Measurements from ENCODE around the gene LGI4. TPM values are rescaled to one million over a fixed set of nuclear protein-coding genes. Genes with fewer than 3 reads are reported as not detected.

LGI4 gene
- total RNA-seq, 1 donor from 2014 or later = 0.20 TPM

DNA sequence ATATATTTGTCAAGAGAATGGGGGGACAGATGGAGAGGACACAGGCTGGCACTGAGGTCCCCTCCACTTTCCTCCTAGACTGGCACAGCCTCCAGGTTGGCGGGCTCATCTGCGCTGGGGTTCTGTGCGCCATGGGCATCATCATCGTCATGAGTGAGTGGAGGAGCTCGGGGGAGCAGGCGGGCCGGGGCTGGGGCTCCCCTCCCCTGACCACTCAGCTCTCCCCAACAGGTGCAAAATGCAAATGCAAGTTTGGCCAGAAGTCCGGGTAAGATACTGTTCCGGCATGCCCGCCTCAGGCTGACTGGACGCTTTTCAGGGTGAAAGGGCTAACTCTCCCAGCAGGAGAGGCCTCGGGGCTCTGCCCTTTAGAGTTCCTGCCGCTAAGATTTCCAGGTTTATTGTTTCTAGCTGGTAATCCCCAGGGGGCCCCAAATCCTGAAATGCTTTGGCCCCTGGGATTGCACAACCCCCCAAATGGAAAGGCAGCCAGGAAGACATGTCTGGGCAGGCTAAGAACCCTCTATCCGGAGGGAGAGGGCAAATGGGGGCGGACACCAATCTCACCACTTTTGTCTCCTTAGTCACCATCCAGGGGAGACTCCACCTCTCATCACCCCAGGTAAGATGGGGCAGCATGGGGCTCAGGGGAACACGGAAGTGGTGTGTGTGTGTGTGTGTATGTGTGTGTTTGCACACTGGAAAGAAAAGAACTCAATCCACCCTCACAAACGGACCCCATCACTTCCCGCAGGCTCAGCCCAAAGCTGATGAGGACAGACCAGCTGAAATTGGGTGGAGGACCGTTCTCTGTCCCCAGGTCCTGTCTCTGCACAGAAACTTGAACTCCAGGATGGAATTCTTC lies 11.9 kb downstream of the LGI4 start:
- peaks cover 34% of the 10 kb centered on the region for H3K27me3 Mint-ChIP-seq (ENCODE audit: low read depth, unreplicated experiment)
- no peak overlapping the region for H3K27ac ChIP-seq (ENCODE audit: low read depth, low read length)
- no peak overlapping the region for H2AFZ ChIP-seq (ENCODE audit: low read depth, low read length)
- H3K9me3 Mint-ChIP-seq (ENCODE audit: unreplicated experiment) = peaks cover 2% of the 10 kb centered on the region
- TF ChIP-seq CTCF (IDR thresholded peaks at IDR 0.05; ENCODE audit: insufficient read depth, low read depth, low read length) = no peak
- TF ChIP-seq EZH2 (IDR thresholded peaks at IDR 0.05; ENCODE audit: insufficient read depth, low read length) = no peak
- no peaks in the 10 kb centered on the region for H3K9me3 ChIP-seq (ENCODE audit: insufficient read depth, low read depth, low read length)
- H3K4me1 Mint-ChIP-seq (ENCODE audit: low read depth, unreplicated experiment) = no peaks in the 10 kb centered on the region
- H4K20me1 ChIP-seq (ENCODE audit: insufficient read depth, low read length) = no peaks in the 10 kb centered on the region
- no peak overlapping the region for H3K9ac ChIP-seq (ENCODE audit: low read length)
- H3K4me1 ChIP-seq (ENCODE audit: insufficient read depth, low read length) = peaks cover 15% of the 10 kb centered on the region
- no peak for DNase-seq (ENCODE audit: low read depth)
- H3K27me3 ChIP-seq (ENCODE audit: insufficient read depth, low read length) = peaks cover 1% of the 10 kb centered on the region
- H3K4me3 Mint-ChIP-seq (ENCODE audit: unreplicated experiment) = no peak overlapping the region
- no peaks in the 10 kb centered on the region for H3K36me3 Mint-ChIP-seq (ENCODE audit: low read depth, unreplicated experiment)
- no peaks in the 10 kb centered on the region for H3K36me3 ChIP-seq (ENCODE audit: insufficient read depth, low read length)
- H3K79me2 ChIP-seq (ENCODE audit: insufficient read depth, low read length) = no peaks in the 10 kb centered on the region
- FAIRE-seq = no peak
- no peak overlapping the region for H3K4me3 ChIP-seq (ENCODE audit: insufficient read depth, low read depth, low read length)
- no peak overlapping the region for H3K27ac Mint-ChIP-seq (ENCODE audit: unreplicated experiment)
- no peak overlapping the region for H3K4me2 ChIP-seq (ENCODE audit: low read length)

DNA sequence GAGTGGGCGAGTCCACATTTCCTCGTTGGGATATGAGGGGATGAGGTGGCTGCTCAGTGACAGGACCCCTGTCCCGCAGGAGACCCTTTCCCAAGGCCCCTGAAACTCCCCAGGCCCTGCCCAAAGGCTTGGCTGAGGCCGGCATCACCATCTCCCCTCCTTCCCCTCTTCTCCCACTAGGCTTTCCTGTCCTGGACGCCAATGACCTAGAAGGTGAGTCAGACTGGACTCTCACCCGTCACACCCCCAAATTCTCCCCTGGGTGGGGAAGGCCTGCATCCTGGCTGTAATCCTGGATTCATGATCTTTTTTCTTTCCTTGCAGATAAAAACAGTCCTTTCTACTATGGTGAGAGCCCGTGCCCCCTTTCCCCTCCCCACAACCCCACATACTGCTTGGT lies 14.0 kb downstream of the LGI4 start:
- H3K27me3 ChIP-seq (ENCODE audit: insufficient read depth, low read length) = no peaks in the 10 kb centered on the region
- no peak for DNase-seq (ENCODE audit: low read depth)
- H3K36me3 ChIP-seq (ENCODE audit: insufficient read depth, low read length) = no peaks in the 10 kb centered on the region
- H3K4me1 ChIP-seq (ENCODE audit: insufficient read depth, low read length) = peaks cover 15% of the 10 kb centered on the region
- no peaks in the 10 kb centered on the region for H3K9me3 ChIP-seq (ENCODE audit: insufficient read depth, low read depth, low read length)
- Mint-ChIP-seq H3K27ac (ENCODE audit: unreplicated experiment) (no peak overlapping the region), H3K27me3 (ENCODE audit: low read depth, unreplicated experiment) (peaks cover 36% of the 10 kb centered on the region), H3K4me3 (ENCODE audit: unreplicated experiment) (no peak overlapping the region), H3K4me1 (ENCODE audit: low read depth, unreplicated experiment) (peaks cover 1% of the 10 kb centered on the region), H3K36me3 (ENCODE audit: low read depth, unreplicated experiment) (no peaks in the 10 kb centered on the region), H3K9me3 (ENCODE audit: unreplicated experiment) (peaks cover 4% of the 10 kb centered on the region)
- no peaks in the 10 kb centered on the region for H3K79me2 ChIP-seq (ENCODE audit: insufficient read depth, low read length)
- H3K4me3 ChIP-seq (ENCODE audit: insufficient read depth, low read depth, low read length) = no peak overlapping the region
- no peaks in the 10 kb centered on the region for H4K20me1 ChIP-seq (ENCODE audit: insufficient read depth, low read length)
- H3K4me2 ChIP-seq (ENCODE audit: low read length) = peak overlapping the region; percentile 11
- no peak for FAIRE-seq
- no peak overlapping the region for H3K9ac ChIP-seq (ENCODE audit: low read length)
- TF ChIP-seq CTCF (IDR thresholded peaks at IDR 0.05; ENCODE audit: insufficient read depth, low read depth, low read length) = no peak
- no peak overlapping the region for H2AFZ ChIP-seq (ENCODE audit: low read depth, low read length)
- H3K27ac ChIP-seq (ENCODE audit: low read depth, low read length) = no peak overlapping the region

DNA sequence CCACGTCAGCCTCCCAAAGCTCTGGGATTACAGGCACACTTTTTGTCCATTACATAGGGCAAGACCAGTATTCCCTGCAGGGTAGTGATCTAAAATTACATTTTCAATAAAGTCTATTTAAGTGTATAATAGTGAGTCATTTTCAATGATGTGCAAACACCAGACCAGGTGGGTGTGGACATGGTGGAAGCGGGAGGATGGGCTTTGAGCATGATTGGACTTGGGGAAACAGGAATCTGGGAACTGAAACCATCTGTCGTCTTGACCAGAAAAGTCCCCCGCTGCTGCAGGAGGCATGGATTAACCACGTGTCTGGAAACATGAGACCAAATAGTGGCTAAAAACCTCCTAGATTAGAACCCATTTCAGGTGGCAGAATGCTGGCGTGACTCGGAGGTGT lies 14.4 kb downstream of the LGI4 start:
- H3K27me3 ChIP-seq (ENCODE audit: insufficient read depth, low read length) = no peaks in the 10 kb centered on the region
- Mint-ChIP-seq H3K36me3 (ENCODE audit: low read depth, unreplicated experiment) (no peaks in the 10 kb centered on the region), H3K27ac (ENCODE audit: unreplicated experiment) (no peak overlapping the region), H3K9me3 (ENCODE audit: unreplicated experiment) (peaks cover 4% of the 10 kb centered on the region), H3K4me3 (ENCODE audit: unreplicated experiment) (no peak overlapping the region), H3K4me1 (ENCODE audit: low read depth, unreplicated experiment) (peaks cover 1% of the 10 kb centered on the region), H3K27me3 (ENCODE audit: low read depth, unreplicated experiment) (peaks cover 35% of the 10 kb centered on the region)
- TF ChIP-seq CTCF (IDR thresholded peaks at IDR 0.05; ENCODE audit: insufficient read depth, low read depth, low read length) = no peak
- TF ChIP-seq EZH2 (IDR thresholded peaks at IDR 0.05; ENCODE audit: insufficient read depth, low read length) = no peak
- H2AFZ ChIP-seq (ENCODE audit: low read depth, low read length) = no peak overlapping the region
- H3K9ac ChIP-seq (ENCODE audit: low read length) = no peak overlapping the region
- no peaks in the 10 kb centered on the region for H3K9me3 ChIP-seq (ENCODE audit: insufficient read depth, low read depth, low read length)
- H3K27ac ChIP-seq (ENCODE audit: low read depth, low read length) = no peak overlapping the region
- H3K4me1 ChIP-seq (ENCODE audit: insufficient read depth, low read length) = peaks cover 15% of the 10 kb centered on the region
- H3K4me2 ChIP-seq (ENCODE audit: low read length) = peak overlapping the region; percentile 11
- no peaks in the 10 kb centered on the region for H3K79me2 ChIP-seq (ENCODE audit: insufficient read depth, low read length)
- DNase-seq (ENCODE audit: low read depth) (peak; percentile 44), FAIRE-seq (no peak)
- H3K4me3 ChIP-seq (ENCODE audit: insufficient read depth, low read depth, low read length) = no peak overlapping the region
- no peaks in the 10 kb centered on the region for H3K36me3 ChIP-seq (ENCODE audit: insufficient read depth, low read length)
- no peaks in the 10 kb centered on the region for H4K20me1 ChIP-seq (ENCODE audit: insufficient read depth, low read length)
